Anterior cingulate cortex (tissue), 58 donors: ENCODE results near the gene TTBK2.
"Not testable (repeated sequence)": the region's sequence is repeated elsewhere in the genome, so short reads cannot be mapped to it uniquely, and the experiment has no call there.

Experiments
- DNase-seq, 58 donors: peaks; one replicate each; lab custom pipeline; 2025; lab: John Stamatoyannopoulos, UW

Gene TTBK2

DNA sequence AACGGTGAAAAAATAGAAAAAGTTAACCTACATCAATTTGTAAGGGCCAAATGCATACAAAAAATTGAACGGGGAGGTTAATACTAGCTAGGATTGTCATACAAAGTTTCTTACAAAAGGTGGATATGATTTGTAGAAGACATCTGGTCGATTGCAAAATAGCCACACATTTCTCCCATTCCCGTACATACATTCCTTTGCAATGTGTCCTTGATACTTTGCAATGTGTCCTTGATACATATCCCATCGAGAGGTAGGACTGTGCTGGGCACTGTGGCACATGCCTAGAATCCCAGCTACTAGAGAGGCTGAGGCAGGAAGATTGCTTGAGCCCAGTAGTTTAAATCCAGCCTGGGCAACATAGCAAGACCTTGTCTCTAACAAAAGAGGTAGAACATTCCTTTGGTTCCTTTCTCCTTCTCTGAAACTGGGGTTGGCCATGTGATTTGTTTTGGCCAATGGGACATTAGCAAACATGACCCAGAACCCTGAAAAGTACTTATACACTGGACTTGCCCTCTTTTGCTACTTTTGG, 9.5 kb downstream of the TTBK2 start:
- DNase-seq, result no peak

DNA sequence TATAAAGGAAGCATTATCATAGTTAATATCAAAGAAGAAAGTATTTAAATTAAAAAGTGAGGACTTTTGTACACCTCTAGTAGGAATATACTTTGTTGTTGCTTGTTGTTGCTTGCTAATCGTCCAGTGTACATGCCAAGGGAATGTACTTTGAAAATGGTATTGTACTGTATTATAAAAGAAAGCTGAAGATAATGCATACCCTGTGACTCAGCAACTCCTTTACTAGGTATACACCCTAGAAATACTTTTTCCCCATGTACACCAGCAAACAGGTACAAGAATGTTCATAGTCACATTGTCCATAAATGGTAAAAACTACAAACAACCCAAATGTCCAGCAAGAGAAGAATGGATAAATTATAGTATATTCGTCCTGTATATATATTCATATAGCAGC, 12.0 kb downstream of the TTBK2 start:
- DNase-seq, result no peak

- DNase-seq, result no peak
These were observed 16.9 kb downstream of the TTBK2 start for GRCh38 chr15:42903388-42904324.

- not testable (repeated sequence) for DNase-seq
These were observed 26.7 kb downstream of the TTBK2 start for GRCh38 chr15:42893911-42894310.

DNA sequence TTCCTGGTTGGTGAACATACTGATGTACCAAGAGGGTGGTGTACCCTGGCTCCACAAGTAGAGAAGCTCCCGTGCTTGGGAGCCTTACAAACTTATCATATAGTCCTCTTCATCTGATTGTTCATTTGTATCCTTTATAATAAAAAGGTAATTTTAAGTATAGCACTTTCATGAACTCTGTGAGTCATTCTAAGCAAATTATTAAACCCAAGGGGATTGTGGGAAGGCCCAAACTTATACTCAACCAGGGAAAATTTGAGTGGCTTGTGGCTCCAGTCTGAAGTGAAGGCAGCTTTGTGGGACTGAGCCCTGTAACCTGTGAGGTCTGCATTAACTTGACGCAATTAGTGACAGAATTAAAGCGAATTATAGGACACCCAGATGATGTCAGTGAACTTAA, 29.0 kb downstream of the TTBK2 start:
- no peak for DNase-seq

- DNase-seq, result no peak
These were observed 30.2 kb downstream of the TTBK2 start for GRCh38 chr15:42890161-42890913.

DNA sequence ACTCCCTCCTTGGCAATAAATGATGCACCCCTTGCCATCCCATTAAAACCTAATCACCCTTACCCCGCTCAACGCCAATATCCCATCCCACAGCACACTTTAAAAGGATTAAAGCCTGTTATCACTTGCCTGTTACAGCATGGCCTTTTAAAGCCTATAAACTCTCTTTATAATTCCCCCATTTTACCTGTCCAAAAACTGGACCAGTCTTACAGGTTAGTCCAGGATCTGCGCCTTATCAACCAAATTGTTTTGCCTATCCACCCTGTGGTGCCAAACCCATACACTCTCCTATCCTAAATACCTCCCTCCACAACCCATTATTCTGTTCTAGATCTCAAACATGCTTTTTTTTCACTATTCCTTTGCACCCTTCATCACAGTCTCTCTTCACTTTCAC, 33.2 kb downstream of the TTBK2 start:
- DNase-seq, result not testable (repeated sequence)

DNA sequence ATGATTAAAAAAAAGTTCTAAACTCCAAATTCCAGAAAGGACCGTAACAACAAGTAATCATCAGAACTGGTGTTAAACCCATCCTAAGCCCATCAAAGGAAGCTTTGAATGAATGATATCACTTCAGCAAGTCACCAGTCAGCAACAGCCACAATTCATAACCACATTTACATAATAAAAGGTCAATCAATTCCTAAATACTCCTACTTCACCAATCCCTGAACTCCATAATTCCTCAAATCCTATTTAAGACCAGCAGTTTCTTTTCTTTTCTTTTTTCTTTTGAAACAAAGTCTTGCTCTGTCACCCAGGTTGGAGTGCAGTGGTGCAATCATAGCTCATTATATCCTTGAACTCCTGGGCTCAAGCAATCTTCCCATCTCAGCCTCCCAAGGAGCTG, 40.5 kb downstream of the TTBK2 start:
- no peak for DNase-seq

DNA sequence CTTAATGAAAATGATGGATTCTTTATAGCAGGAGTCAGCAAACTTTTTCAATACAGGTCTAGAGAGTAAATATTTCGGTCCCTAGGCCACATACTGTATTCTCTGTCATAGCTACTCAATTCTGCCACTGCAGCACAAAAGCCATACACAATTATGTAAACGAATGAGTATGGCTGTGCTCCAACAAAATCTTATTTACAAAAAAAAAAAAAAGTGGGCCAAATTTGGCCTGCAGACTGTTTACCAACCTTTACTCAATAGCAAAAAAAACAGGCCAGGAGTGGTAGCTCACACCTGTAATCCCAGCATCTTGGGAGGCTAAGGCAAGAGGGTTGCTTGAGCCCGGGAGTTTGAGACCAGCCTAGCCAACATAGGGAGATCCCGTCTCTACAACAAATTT, 41.1 kb downstream of the TTBK2 start:
- no peak for DNase-seq

DNA sequence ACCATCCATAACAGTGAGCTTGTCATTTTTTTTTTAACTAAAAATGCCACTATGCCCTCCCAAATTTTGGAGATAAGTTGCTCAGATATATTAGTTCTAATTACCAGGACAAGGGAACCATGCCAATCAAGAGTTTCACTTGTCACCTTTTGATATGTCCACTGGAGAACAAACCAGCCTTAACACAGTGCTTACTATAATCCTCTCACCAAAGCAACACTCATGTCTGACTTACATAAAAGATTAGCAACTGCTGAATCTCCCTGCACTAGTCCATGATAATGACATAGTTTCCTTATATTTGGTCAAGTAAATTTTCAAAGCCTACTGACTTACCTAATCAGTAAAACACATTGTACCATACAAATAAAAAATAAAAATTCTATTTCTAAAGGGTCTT, 44.4 kb downstream of the TTBK2 start:
- no peak for DNase-seq

DNA sequence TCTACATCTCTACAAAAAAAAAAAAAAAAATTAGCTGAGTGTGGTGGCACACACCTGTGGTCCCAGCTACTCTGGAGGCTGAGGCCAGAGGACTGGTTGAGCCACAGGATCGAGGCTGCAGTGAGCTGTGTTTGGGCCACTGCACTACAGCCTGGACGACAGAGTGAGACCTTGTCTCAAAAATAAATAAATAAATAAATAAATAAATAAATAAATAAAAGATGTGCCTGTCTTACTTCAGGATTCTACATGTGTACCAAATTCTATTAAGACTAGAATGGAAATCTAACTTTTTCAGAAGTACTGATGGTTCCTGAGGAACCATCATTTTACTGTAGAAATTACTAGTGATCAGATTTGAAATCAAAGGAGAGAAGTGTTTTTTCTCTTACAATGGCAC, 51.9 kb downstream of the TTBK2 start:
- no peak for DNase-seq

DNA sequence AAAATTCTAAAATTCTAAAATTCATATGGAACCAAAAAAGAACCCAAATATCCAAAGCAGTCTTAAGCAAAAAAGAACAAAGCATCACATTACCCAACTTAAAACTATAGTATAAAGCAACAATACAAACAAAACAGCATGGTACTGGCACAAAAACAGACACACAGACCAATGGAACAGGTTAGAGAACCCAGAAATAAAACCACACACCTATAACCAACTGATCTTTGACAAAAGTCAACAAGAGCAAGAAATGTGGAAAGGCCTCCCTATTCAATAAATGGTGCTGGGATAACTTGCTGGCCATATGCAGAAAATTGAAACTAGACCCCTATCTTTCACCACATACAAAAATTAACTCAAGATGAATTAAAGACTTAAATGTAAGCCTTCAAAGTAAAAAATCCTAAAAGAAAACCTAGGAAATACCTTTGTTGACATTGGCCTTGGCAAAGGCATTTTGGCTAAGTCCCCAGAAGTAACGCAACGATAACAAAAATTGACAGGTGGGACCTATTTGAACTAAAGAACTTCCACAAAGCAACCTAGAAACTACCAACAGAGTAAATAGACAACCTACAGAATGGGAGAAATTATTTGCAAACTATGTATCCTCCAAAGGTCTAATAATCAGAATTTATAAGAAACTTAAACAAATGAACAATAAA, 56.9 kb downstream of the TTBK2 start:
- DNase-seq, result no peak

DNA sequence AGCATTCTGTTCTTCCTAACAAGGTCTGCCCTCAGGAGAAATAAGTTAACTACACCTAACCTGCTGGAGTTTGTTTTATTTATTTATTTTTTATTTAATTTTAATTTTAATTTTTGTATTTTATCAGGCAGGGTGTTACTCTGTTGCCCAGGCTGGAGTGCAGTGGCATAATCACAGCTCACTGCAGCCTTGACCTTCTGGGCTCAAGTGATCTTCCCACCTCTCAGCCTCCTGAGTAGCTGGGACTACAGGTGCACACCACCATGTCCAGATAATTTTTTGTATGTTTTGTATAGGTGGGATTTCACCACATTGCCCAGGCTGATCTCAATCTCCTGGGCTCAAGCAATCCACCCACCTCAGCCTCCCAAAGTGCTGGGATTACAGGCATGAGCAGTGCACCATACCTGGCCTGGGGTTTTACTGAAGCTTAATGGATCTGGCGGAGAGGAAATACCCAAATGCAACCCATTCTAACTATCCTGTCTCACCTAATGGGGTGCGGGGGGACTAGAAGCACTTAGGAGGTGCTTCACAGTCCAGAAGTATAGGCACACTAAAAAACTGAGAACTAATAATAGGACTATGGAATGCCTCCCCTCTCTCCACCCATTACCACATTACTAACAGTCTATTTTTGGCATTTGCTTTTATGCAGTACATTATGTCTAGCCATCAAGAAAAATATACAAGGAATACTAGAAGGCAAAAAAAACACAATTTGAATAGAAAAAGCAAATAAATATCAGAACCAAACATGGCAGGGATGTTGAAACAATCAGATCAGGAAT, 61.4 kb downstream of the TTBK2 start:
- no peak for DNase-seq

DNA sequence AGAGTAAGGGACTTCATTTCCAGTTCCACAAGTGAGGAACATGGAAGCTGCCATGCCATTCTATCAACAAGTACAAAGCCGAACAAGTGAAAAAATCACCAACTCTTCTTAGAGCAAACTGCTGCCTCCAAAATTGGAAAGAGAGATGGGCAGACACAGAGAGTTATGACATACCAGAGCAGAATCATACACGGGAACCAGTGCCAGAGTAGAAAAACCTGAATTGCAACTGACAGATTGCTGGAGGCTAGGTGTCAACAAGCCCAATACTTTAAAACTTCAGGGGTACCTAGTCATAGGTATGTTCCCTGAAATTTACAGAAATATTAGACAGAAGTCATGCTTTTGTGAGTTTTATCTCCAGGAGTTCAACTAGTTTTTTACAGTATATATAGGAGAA, 62.0 kb downstream of the TTBK2 start:
- no peak for DNase-seq

DNA sequence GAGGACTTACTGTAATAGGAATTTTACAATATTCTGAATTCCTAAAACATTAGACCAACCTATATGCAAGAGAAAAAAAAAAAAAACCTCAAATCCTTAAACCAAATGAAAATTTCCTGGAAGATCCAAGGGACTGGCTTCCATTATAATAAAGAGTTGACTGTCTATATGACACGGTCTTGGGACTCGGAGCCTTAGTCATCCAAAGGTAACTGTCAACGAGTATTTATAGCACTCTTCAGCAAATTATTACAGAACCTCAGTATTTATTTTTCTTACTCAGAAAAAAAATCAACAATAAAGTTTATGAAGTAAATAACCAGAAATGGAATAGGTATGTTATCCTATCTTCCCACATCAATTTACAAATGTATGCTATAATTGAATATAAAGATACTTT, 66.0 kb downstream of the TTBK2 start:
- DNase-seq, result no peak

- DNase-seq, result no peak
These were observed 70.7 kb downstream of the TTBK2 start for GRCh38 chr15:42849836-42850235.

- no peak for DNase-seq
These were observed 71.7 kb downstream of the TTBK2 start for GRCh38 chr15:42848846-42849245.

GRCh38 chr15:42846647-42847046, 73.9 kb downstream of the TTBK2 start:
- DNase-seq, result no peak

GRCh38 chr15:42845581-42845980, 75.0 kb downstream of the TTBK2 start:
- no peak for DNase-seq

DNA sequence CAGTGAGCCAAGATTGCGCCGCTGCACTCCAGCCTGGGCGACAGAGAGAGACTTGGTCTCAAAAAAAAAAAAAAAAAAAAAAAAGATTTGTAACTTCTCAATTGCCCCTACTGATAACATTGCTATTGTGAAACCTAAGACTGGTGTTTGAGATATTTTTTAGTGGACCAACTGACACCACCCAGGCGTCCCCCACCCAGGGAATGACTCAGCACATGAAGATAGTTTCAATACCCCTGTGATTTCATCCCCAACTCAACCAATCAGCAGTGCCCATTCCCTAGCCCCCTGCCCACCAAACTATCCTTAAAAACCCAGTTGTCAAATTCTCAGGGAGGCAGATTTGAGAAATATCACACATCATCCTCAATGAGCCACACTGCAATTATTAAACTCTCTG, 76.9 kb downstream of the TTBK2 start:
- no peak for DNase-seq
